ENCODE data around the gene KRT7.

KRT7 gene

DNA sequence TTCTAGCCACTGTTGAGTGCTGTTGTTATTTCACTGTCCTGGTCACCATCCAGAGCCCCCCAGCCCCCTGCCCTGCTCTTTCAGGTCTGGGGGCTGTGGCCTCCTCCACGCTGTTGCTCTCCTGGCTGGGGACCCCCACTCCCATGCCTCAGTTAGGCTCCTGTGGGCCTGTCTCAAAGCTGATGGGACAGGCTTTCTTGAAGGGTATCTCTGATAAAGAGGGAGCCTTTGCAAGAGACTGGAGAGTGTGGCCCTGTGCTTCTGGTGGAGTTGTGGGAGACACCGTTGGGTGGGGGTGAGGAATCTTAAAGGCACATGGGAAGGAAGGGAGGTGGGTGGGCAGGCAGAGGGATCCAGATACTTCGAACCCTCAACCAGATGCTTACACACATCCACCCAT, 29.2 kb downstream of the KRT7 start:
- no peak for TF ChIP-seq EZH2phosphoT487 (IDR thresholded peaks at IDR 0.05; ENCODE audit: low read depth)
- H3K27ac ChIP-seq (ENCODE audit: low read length) = no peak overlapping the region

DNA sequence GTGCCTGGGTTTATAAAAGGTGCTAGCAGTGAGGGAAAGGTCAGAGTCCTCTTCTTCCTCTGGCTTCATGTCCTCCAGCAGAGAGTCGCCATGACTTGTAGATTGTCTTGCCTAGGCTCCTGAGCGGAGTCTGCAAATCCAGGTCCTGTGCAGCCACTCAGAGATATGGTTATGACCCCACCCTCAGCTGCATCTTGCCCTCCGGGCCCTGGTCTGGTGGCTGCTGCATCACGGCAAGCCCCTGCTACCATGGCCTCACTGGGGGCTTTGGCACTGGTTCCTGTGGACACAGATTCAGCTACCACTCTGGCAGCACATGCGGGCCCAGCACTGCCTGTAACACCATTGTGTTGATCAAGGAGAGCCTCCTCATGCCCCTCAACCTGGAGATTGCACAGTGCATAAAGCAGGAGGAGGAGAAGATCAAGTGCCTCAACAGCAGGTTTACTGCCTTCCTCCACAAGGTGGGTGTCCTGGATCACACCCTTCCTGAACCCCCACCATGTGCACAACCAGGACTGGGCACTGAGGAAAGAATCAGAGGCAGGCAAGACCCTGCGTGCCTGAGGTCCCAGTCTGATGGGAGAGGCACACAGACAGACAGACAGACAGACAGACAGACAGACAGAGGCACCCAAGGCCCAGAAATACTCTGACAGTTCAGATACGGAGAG, 30.9 kb downstream of the KRT7 start:
- no peaks in the 10 kb centered on the region for H3K36me3 ChIP-seq (replicated peaks; ENCODE audit: low read depth, low read length)
- H3K9me3 ChIP-seq (ENCODE audit: insufficient read depth, low read length) = no peaks in the 10 kb centered on the region
- H4K20me1 ChIP-seq (ENCODE audit: insufficient read depth, low read length) = no peaks in the 10 kb centered on the region
- TF ChIP-seq, protein P1, sequence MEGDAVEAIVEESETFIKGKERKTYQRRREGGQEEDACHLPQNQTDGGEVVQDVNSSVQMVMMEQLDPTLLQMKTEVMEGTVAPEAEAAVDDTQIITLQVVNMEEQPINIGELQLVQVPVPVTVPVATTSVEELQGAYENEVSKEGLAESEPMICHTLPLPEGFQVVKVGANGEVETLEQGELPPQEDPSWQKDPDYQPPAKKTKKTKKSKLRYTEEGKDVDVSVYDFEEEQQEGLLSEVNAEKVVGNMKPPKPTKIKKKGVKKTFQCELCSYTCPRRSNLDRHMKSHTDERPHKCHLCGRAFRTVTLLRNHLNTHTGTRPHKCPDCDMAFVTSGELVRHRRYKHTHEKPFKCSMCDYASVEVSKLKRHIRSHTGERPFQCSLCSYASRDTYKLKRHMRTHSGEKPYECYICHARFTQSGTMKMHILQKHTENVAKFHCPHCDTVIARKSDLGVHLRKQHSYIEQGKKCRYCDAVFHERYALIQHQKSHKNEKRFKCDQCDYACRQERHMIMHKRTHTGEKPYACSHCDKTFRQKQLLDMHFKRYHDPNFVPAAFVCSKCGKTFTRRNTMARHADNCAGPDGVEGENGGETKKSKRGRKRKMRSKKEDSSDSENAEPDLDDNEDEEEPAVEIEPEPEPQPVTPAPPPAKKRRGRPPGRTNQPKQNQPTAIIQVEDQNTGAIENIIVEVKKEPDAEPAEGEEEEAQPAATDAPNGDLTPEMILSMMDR (IDR thresholded peaks at IDR 0.05; ENCODE audit: low read depth, low read length) = no peak
- TF ChIP-seq EZH2phosphoT487 (IDR thresholded peaks at IDR 0.05; ENCODE audit: low read depth) = no peak
- no peak overlapping the region for H3K4me3 ChIP-seq (ENCODE audit: low read length)
- H3K9ac ChIP-seq (ENCODE audit: low read length) = no peak overlapping the region
- H2AFZ ChIP-seq (ENCODE audit: low read depth, low read length) = no peak overlapping the region
- H3K27me3 ChIP-seq (ENCODE audit: low read depth, low read length) = no peaks in the 10 kb centered on the region
- no peak overlapping the region for H3K4me2 ChIP-seq (ENCODE audit: low read length)
- no peak overlapping the region for H3K27ac ChIP-seq (ENCODE audit: low read length)
- H3K79me2 ChIP-seq (ENCODE audit: low read length) = no peaks in the 10 kb centered on the region
- no peaks in the 10 kb centered on the region for H3K4me1 ChIP-seq (ENCODE audit: low read length)

More for the DNA sequence above, 29.2 kb downstream of the KRT7 start:
- H3K4me3 ChIP-seq (ENCODE audit: low read length) = no peak overlapping the region
- no peak overlapping the region for H3K4me2 ChIP-seq (ENCODE audit: low read length)
- H3K27me3 ChIP-seq (ENCODE audit: low read depth, low read length) = no peaks in the 10 kb centered on the region
- no peaks in the 10 kb centered on the region for H3K36me3 ChIP-seq (replicated peaks; ENCODE audit: low read depth, low read length)
- H3K9ac ChIP-seq (ENCODE audit: low read length) = no peak overlapping the region
- no peaks in the 10 kb centered on the region for H3K79me2 ChIP-seq (ENCODE audit: low read length)
- H4K20me1 ChIP-seq (ENCODE audit: insufficient read depth, low read length) = no peaks in the 10 kb centered on the region
- H3K4me1 ChIP-seq (ENCODE audit: low read length) = no peaks in the 10 kb centered on the region
- H2AFZ ChIP-seq (ENCODE audit: low read depth, low read length) = no peak overlapping the region
- no peaks in the 10 kb centered on the region for H3K9me3 ChIP-seq (ENCODE audit: insufficient read depth, low read length)

DNA sequence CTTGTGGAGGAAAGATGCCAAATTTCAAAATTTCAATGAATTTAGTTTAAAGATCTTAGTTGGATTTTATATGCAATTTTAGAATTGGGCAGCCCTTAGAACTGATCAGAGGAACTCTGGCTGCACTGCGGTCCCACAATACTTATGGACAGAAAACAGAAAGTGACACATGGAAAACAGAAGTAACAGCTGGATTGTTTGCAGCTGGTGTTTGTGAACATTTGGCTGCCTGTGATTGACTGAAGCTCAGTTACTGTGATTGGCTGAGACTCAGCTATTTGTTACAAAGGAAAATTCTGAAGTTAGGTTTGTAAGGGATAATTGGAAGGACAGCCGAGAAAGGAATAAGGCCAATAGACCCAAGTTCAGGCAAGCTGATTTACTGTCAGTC, 31.4 kb downstream of the KRT7 start:
- H3K36me3 ChIP-seq (replicated peaks; ENCODE audit: low read depth, low read length) = no peaks in the 10 kb centered on the region
- TF ChIP-seq, protein P1 (IDR thresholded peaks at IDR 0.05; ENCODE audit: low read depth, low read length) = no peak
- TF ChIP-seq EZH2phosphoT487 (IDR thresholded peaks at IDR 0.05; ENCODE audit: low read depth) = no peak
- no peaks in the 10 kb centered on the region for H3K9me3 ChIP-seq (ENCODE audit: insufficient read depth, low read length)
- no peak overlapping the region for H3K4me3 ChIP-seq (ENCODE audit: low read length)
- H3K79me2 ChIP-seq (ENCODE audit: low read length) = no peaks in the 10 kb centered on the region
- H3K9ac ChIP-seq (ENCODE audit: low read length) = no peak overlapping the region
- no peaks in the 10 kb centered on the region for H3K4me1 ChIP-seq (ENCODE audit: low read length)
- H4K20me1 ChIP-seq (ENCODE audit: insufficient read depth, low read length) = no peaks in the 10 kb centered on the region
- no peak overlapping the region for H3K4me2 ChIP-seq (ENCODE audit: low read length)
- H2AFZ ChIP-seq (ENCODE audit: low read depth, low read length) = no peak overlapping the region
- no peak overlapping the region for H3K27ac ChIP-seq (ENCODE audit: low read length)
- no peaks in the 10 kb centered on the region; the same call in 1 of the 2 replicates for H3K27me3 ChIP-seq (ENCODE audit: low read depth, low read length)

DNA sequence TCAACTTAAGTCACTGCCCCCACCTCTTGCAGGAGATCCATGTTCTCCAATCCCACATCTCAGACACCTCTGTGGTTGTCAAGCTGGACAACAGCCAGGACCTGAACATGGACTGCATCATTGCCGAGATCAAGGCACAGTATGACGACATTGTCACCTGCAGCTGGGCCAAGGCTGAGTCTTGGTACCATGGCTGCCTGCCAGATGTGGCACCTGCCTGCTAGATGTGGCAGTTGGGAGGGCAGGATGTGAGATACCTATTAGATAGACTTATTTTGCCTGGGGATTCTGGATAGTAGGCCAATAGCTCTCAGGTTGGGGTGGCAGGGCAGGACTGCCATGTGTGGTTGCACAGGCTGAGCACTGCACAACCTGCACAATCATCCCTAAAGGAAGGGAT, 33.5 kb downstream of the KRT7 start:
- no peak overlapping the region for H3K27ac ChIP-seq (ENCODE audit: low read length)
- TF ChIP-seq, protein P1 (IDR thresholded peaks at IDR 0.05; ENCODE audit: low read depth, low read length) = no peak
- TF ChIP-seq EZH2phosphoT487 (IDR thresholded peaks at IDR 0.05; ENCODE audit: low read depth) = no peak

More for the DNA sequence above, 33.5 kb downstream of the KRT7 start:
- Histone ChIP-seq H3K9me3 (ENCODE audit: insufficient read depth, low read length) (no peaks in the 10 kb centered on the region), H3K9ac (ENCODE audit: low read length) (no peak overlapping the region), H3K79me2 (ENCODE audit: low read length) (no peaks in the 10 kb centered on the region), H3K4me2 (ENCODE audit: low read length) (no peak overlapping the region), H3K4me3 (ENCODE audit: low read length) (no peak overlapping the region), H3K4me1 (ENCODE audit: low read length) (no peaks in the 10 kb centered on the region), H3K36me3 (replicated peaks; ENCODE audit: low read depth, low read length) (no peaks in the 10 kb centered on the region), H4K20me1 (ENCODE audit: insufficient read depth, low read length) (no peaks in the 10 kb centered on the region), H3K27me3 (ENCODE audit: low read depth, low read length) (peaks cover 5% of the 10 kb centered on the region; the same call in 1 of the 2 replicates), H2AFZ (ENCODE audit: low read depth, low read length) (no peak overlapping the region)

Measured in OCI-LY3 (cell line).